Ovary (tissue), 3 donors: Measurements from ENCODE around the gene GINS3.

Experiments
- CTCF ChIP-seq, 3 donors: fragments of 450-650 bp in 2 of 3; fragments of 200-600 bp in 1 of 3; IDR thresholded peaks; one replicate each; pipeline versions ENCODE4 v1.5.1 to v1.8.0; 2016 to 2022; ENCODE audit warnings: antibody characterized with exemption in 3 of 3, mild to moderate bottlenecking in 1 of 3
- EP300 ChIP-seq: sonication (generic); formaldehyde crosslinking; IDR thresholded peaks from one replicate; pipeline ENCODE4 v1.6.1; 2017; ENCODE audit warnings: antibody characterized with exemption
- POLR2A ChIP-seq: fragments of 450-650 bp; IDR thresholded peaks from one replicate; pipeline ENCODE4 v1.6.1; 2017; ENCODE audit warnings: antibody characterized with exemption, mild to moderate bottlenecking, moderate library complexity
- donor health status: DM: no; HTN: no; CAD: no.

GRCh38 chr16:58413359-58413758 is 21.1 kb downstream of the GINS3 start:
- TF ChIP-seq CTCF (IDR thresholded peaks at IDR 0.05) (no peak), POLR2A (no peak), EP300 (no peak)
